GM13976 (cell line): ENCODE measurements around the gene TRIM25.

Experiments
- DNase-seq: peaks from one replicate; pipeline ENCODE4 v3.0.0; 2012; ENCODE audit warnings: low spot score
- in situ Hi-C: fragments of 300-500 bp; cut with MboI; formaldehyde crosslinking; loops from one replicate; pipeline ENCODE4 v1.12.0; 2022; ENCODE audit warnings: low sequenced_read_pairs, mixed read lengths, inconsistent platforms; ENCODE audit not compliant: unreplicated experiment
- TF ChIP-seq, protein P1 (sequence below): IDR thresholded peaks from 2 replicates; pipeline ENCODE4 v1.5.1; 2012; ENCODE audit warnings: borderline replicate concordance, mild to moderate bottlenecking; ENCODE audit not compliant: insufficient read depth; ENCODE audit errors: extremely low read depth, missing control alignments, control extremely low read depth

Gene TRIM25

DNA sequence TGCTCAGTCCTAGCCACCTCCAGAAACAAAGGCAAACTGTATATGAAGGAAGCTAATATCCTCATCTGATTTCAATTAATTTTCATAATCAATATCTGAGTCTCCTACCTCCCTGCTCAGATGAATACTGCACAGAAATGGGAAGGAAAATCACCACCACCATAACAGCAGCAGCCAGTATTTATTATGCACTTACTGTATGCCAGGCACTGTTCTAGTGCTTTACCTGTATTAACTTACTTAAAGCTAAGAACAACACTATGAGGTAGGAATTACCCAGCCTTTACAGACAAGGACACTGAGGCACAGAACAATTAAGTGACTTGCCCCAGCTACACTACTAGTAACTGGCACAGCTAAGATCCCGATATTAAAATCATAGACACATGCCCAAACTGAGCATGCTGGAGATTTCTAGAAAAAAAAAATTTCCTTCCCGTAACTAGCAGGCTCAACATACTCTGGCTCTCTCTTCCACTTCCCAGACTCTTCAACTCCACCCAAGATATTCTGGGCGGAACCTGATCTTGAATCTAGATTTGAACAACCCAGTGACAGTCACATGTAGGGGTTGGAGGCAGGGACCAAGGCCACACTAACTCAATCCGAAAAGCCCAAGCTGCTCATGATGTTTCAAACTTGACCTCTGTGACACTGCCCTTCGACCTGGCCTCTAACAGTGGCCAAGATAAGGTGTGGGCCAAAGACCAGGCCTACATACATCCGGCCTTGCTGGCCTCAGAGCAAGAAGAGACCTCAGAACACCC, 3.9 kb downstream of the TRIM25 start:
- DNase-seq: no peak
- TF ChIP-seq, protein P1, sequence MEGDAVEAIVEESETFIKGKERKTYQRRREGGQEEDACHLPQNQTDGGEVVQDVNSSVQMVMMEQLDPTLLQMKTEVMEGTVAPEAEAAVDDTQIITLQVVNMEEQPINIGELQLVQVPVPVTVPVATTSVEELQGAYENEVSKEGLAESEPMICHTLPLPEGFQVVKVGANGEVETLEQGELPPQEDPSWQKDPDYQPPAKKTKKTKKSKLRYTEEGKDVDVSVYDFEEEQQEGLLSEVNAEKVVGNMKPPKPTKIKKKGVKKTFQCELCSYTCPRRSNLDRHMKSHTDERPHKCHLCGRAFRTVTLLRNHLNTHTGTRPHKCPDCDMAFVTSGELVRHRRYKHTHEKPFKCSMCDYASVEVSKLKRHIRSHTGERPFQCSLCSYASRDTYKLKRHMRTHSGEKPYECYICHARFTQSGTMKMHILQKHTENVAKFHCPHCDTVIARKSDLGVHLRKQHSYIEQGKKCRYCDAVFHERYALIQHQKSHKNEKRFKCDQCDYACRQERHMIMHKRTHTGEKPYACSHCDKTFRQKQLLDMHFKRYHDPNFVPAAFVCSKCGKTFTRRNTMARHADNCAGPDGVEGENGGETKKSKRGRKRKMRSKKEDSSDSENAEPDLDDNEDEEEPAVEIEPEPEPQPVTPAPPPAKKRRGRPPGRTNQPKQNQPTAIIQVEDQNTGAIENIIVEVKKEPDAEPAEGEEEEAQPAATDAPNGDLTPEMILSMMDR: no peak
- in situ Hi-C loops: no loop called here

DNA sequence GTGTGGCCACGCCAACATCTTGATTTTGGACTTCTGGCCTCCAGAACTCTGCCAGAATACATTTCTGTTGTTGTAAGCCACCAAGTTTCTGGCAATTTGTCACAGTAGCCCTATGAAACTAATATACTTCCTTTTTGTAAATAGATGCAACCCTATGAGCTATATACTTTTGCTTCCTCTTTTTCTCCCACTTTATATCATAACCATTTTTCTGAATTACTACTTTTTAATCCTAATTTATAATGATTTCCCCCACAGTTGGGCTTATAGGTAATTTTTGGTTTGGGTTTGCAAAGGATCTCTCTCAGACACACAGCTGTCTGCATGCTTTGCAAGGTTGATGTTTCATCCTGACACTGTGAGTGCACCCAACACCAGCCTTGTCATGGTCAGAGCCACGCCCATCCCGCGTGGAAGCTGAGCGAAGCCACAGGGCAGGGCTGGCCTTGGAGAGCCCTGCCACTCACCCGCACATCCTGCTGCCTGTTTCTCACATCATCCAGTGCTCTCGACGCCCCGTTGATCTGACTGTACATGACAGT, 5.8 kb downstream of the TRIM25 start:
- peak; percentile 71 for DNase-seq
- in situ Hi-C loops: no loop called here
- TF ChIP-seq, protein P1: no peak

DNA sequence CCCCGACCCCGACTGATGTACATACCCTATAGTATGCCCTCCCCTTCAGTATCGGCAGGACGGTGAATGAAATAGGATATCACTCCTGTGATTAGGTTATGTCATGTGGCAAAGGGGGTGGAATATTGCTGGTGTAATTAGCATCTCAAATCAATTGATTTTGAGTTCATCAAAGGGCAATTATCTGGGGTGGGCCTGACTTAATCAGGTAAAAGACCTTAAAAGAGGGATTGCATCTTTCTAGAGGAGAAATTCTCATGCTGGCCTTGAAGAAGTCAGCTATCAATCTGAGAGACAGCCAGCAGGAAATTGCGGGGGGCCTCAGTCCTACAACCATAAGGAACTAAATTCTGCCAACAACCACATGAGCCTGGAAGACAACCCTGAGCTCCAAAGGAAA, 10.3 kb downstream of the TRIM25 start:
- TF ChIP-seq, protein P1: no peak
- in situ Hi-C loops: no loop called here

DNA sequence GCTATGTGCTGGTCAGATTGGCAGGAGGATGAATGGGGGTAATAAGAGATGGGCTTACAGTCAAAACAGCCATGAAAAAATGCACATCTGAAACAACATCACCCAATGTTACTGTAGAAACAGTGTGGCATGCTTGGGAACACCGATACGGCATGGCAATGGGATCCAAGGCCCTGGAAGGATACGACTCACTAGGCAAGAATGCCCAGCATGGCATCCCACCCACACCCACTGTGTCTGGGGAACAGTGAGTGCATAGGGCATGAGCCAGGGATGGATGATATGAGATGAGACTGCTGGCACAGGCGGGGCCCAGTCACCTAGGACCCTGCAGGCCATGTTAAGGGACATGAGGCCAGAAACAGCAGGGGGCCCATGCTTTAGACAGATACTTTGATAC, 11.5 kb downstream of the TRIM25 start:
- in situ Hi-C loops: no loop called here
- DNase-seq: no peak
- TF ChIP-seq, protein P1: no peak

More for the DNA sequence above, 10.3 kb downstream of the TRIM25 start:
- no peak for DNase-seq

DNA sequence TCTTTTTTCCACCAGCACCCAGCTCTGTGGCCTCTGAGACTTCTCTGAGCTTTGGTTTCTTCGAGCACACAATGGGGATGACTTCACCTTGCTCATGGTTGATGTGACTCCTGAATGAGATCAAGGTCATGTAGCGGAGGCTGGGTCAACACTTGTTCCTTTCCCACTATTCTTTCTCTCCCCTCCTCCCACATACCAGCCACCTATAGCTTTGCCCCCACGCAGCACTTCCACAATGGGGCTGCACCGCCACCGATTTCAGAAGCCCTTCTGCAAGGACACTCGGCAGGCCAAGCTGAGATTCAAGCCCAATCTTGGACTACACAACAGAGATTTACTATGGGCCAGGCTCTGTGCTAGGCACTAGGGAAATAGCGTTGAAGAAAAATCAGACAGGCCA, 14.4 kb downstream of the TRIM25 start:
- DNase-seq: no peak
- in situ Hi-C loops: no loop called here
- TF ChIP-seq, protein P1: no peak

DNA sequence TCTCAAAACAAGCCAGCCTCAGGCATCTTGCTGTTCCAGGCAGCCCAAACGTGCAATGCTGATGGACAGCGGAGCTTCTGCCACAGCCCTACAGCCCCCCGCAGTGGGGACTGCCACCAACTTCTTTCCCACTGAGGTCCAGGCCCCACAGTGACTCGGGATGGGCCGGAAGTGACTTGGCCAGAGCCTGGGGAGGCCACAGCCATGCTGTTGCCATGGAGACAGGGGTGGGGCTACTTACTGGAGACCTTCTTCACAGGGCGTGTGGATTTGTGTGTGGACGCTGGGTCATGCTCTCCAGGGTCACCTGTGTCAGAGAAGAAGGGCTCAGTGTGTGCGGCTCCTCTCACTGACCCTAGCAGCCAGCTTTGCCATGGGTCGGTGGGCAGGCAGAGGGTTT, 15.0 kb downstream of the TRIM25 start:
- no peak for DNase-seq
- TF ChIP-seq, protein P1: no peak

More for the DNA sequence above, 15.0 kb downstream of the TRIM25 start:
- in situ Hi-C loops: no loop called here
